HL-60 (cell line): ENCODE measurements around the gene RMND5B.

Source experiments
- POLR2AphosphoS5 ChIP-seq: IDR thresholded peaks from 2 replicates; pipeline ENCODE4 v1.6.1; 2012; ENCODE audit warnings: low read depth
- REST ChIP-seq: IDR thresholded peaks from 2 replicates; pipeline ENCODE4 v1.6.1; 2012; ENCODE audit warnings: low read depth; ENCODE audit not compliant: insufficient replicate concordance

- TF ChIP-seq REST (no peak), POLR2AphosphoS5 (no peak)
These were observed 707 bp downstream of the RMND5B start for GRCh38 chr5:178131446-178131996.
